Adrenal gland (tissue), 12 donors: ENCODE measurements around the gene IL36B. TPM values are rescaled to one million over a fixed set of nuclear protein-coding genes. Genes with fewer than 3 reads are reported as not detected.

Experiments
- DNase-seq, 7 donors: peaks; one replicate each; pipeline ENCODE4 v3.0.0-alpha.2; 2019 to 2020
- H3K27ac ChIP-seq, 5 donors: fragments of 200-600 bp; sonication (generic) in 4 of 5; 1 replicate in 3 of 5; 2 replicates in 2 of 5; pipeline versions ENCODE4 v1.5.1 to v1.8.0; 2016 to 2020; ENCODE audit warnings: mild to moderate bottlenecking in 1 of 5
- H3K27me3 ChIP-seq: fragments of 200-600 bp; 2 replicates; pipeline ENCODE4 v1.8.0; 2021
- H3K36me3 ChIP-seq, 2 donors: fragments of 200-600 bp; replicated peaks in 1 of 2; 1 replicate in 1 of 2; 2 replicates in 1 of 2; pipeline versions ENCODE4 v1.5.1 to v1.8.0; 2018 to 2022
- H3K4me1 ChIP-seq, 2 donors: fragments of 200-600 bp; replicated peaks in 1 of 2; 1 replicate in 1 of 2; 2 replicates in 1 of 2; pipeline versions ENCODE4 v1.5.1 to v1.8.0; 2018 to 2021
- H3K4me3 ChIP-seq, 4 donors: fragments of 200-600 bp; sonication (generic) in 3 of 4; one replicate each; pipeline ENCODE4 v1.5.1; 2016 to 2018
- H3K9me3 ChIP-seq, 3 donors: fragments of 200-600 bp; sonication (generic) in 1 of 3; replicated peaks in 1 of 3; 1 replicate in 2 of 3; 2 replicates in 1 of 3; pipeline versions ENCODE4 v1.5.1 to v1.8.0; 2016 to 2021
- POLR2A ChIP-seq, 2 donors: fragments of 450-650 bp; IDR thresholded peaks; one replicate each; pipeline ENCODE4 v1.6.1; 2017; ENCODE audit warnings: antibody characterized with exemption in 2 of 2, mild to moderate bottlenecking in 2 of 2, moderate library complexity in 1 of 2
- WGBS, 4 donors: extraction: QIAGEN DNeasy Blood & Tissue Kit in 2 of 4; methylation state at CpG; one replicate each; pipeline versions ENCODE4 v1.1.5 to v1.1.7; 2013 to 2017; 5-methylcytosine and 5-hydroxymethylcytosine counted together
- intact Hi-C, 2 donors: fragments of 100-400 bp; cut with DNase I; formaldehyde crosslinking; loops; one replicate each; pipeline versions ENCODE4 v1.14.1 to v1.15.0; 2022 to 2023
- polyA plus RNA-seq, 3 donors: library from polyadenylated mRNA; stranded (reverse); fragments of 200-250 nt in 2 of 3; fragments of 350-450 nt in 1 of 3; fragmentation: Illumina TruSeq in 1 of 3; extraction: RNeasy Lipid Tissue Mini Kit (QIAGEN cat#74804) in 1 of 3; gene quantifications; one replicate each; pipeline ENCODE4 v1.2.3, GENCODE V29; 2013 to 2014
- total RNA-seq, 9 donors: library from RNA; depleted of rRNA in 4 of 9; stranded (reverse); fragments of >200 nt in 4 of 9; fragments of 120-200 nt in 1 of 9; fragmentation: NEBNext Ultra II Directional in 1 of 9; extraction: Animal tissue kit (Norgen Biotek cat#: 25700) in 1 of 9; gene quantifications; one replicate each; pipeline versions ENCODE4 v1.1.0 to v1.2.4, GENCODE V29; 2013 to 2023
- TF ChIP-seq, protein P1 (sequence below), 6 experiments: fragments of 450-650 bp in 4 of 6; fragments of 200-600 bp in 2 of 6; sonication (generic) in 1 of 6; IDR thresholded peaks; 1 replicate in 5 of 6; 2 replicates in 1 of 6; pipeline versions ENCODE4 v1.5.1 to v1.8.0; 2016 to 2021; ENCODE audit warnings: antibody characterized with exemption in 6 of 6, mild to moderate bottlenecking in 2 of 6, moderate library complexity in 1 of 6
- donor health status: healthy with polysubstance abuse.
- donor health status: Bipolar disorder and iron deficiency.
- donor health status: DM: yes; HTN: yes; CAD: no.
- donor health status: DM: no; HTN: no; CAD: no.
- donor health status: DM: no; HTN: no; CAD: no.
- donor health status: DM: yes; HTN: yes; CAD: no.

Gene IL36B
- total and polyA plus RNA-seq, 12 donors: not detected

DNA sequence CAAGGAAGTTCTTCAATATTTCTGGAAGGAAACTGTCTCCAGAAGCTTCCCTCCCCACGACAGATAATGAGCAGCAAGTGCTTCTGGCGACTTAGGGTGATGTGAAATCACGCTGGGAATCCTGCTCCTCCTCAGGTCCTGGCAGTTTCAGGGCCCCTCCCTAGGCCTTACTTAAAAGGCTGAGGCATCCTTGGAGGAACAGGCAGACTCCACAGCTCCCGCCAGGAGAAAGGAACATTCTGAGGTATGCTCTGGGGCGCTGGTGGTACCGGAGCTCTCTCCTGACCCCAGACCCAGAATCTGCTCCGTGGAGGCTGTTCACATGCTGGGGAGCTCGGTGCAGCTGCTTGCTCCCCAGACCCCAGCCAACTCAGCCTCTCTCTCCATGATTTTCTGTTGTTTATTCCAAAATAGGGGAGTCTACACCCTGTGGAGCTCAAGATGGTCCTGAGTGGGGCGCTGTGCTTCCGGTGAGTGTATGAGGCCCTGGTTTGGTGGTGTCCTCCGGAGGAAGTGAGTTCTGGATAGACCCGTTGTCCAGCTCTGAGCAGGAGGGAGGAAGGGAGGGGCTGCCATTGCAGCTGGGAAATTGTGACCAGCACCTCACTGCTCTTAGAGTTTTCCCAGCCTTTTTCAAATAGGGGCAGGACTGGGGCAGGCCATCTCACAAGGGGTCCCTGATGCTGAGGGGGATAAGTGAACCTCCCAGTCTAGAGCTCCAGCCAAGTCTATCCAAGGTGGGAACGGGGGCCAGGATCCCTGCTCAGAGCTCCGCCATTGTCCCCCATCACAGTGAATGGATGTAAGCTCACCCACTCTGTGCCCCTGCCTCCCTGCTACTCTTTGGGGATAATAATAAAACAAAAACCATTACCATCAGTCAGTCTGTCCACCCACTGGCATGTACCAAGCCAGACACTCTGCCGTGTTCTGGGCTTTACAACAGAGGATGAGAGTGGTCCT lies 6.6 kb upstream of the IL36B start, which contains the start of gene IL36RN:
Gene IL36RN (plus strand): TSS at position 201 of the 963 bp plus-strand sequence. CDS start 241 bp downstream, at position 442.
- TF ChIP-seq, protein P1, sequence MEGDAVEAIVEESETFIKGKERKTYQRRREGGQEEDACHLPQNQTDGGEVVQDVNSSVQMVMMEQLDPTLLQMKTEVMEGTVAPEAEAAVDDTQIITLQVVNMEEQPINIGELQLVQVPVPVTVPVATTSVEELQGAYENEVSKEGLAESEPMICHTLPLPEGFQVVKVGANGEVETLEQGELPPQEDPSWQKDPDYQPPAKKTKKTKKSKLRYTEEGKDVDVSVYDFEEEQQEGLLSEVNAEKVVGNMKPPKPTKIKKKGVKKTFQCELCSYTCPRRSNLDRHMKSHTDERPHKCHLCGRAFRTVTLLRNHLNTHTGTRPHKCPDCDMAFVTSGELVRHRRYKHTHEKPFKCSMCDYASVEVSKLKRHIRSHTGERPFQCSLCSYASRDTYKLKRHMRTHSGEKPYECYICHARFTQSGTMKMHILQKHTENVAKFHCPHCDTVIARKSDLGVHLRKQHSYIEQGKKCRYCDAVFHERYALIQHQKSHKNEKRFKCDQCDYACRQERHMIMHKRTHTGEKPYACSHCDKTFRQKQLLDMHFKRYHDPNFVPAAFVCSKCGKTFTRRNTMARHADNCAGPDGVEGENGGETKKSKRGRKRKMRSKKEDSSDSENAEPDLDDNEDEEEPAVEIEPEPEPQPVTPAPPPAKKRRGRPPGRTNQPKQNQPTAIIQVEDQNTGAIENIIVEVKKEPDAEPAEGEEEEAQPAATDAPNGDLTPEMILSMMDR (IDR thresholded peaks at IDR 0.05): no peak
- TF ChIP-seq POLR2A (IDR thresholded peaks at IDR 0.05): no peak
- peaks cover 4% of the 10 kb centered on the region for H3K27me3 ChIP-seq
- H3K4me1 ChIP-seq: no peaks in the 10 kb centered on the region
- H3K27ac ChIP-seq: no peak within 1 kb of the TSS
- DNase-seq: no peak
- no peaks in the 10 kb centered on the region for H3K9me3 ChIP-seq
- H3K4me3 ChIP-seq: no peak within 1 kb of the TSS
- intact Hi-C loops: no loop called here
- WGBS, 4 donors: 77 to 83% (median 79%) methylated on average over 12 to 15 of the region's 15 CpGs
- H3K36me3 ChIP-seq: no peaks in the 10 kb centered on the region

DNA sequence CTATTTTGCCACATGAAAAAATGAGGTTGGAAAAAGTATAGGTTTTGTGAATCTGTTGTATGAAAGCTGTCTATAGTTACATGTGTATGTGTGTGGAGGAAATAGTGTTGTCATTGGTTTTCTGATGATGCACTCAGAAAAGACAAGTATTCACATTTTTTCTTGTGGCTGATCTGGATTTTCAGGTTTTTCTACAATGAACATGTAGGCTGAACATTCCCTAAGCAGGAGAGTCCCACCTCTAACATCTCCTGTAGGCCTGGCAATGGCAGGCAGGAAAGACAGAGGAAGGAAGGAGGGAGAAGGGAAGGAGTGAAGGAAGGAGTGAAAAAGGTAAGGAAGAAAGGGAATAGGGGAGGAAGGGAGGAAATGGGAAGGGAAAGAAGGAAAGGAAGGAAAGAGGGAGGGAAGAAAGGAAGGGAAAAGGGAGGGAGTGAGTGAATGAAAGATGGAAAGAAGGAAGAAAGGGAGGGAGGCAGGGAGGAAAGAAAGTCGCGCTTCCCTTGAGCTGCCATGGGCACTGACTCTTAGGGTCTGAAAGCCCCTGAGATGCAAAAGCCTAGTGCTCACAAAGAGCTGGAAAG lies 5.8 kb upstream of the IL36B start:
- Histone ChIP-seq H3K36me3 (no peaks in the 10 kb centered on the region), H3K4me1 (no peaks in the 10 kb centered on the region), H3K4me3 (no peak overlapping the region), H3K27ac (no peak overlapping the region), H3K9me3 (no peaks in the 10 kb centered on the region), H3K27me3 (peaks cover 4% of the 10 kb centered on the region)
- intact Hi-C loops: no loop called here
- DNase-seq: no peak
- 47 to 69% (median 59%) methylated on average over 2 of the region's 2 CpGs for WGBS, 4 donors
- no peak for TF ChIP-seq POLR2A (IDR thresholded peaks at IDR 0.05)
- TF ChIP-seq, protein P1 (IDR thresholded peaks at IDR 0.05): no peak

DNA sequence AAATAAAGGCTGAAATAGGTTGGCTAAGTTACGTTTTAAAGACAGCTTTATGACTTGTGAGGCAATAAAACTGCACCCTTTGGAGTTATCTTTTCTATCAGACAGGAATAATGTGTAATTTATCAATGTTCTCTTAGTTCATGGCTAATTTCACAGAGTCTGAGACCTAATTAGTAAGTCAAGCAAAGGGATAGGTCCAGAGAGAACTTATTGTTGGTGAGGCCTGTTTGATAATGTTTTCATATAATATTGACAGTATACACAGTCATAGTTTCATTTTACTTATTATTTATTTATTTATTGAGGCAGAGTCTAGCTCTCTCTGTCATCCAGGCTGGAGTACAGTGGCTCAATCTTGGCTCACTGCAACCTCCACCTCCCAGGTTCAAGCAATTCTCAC lies 4.5 kb upstream of the IL36B start:
- TF ChIP-seq POLR2A (IDR thresholded peaks at IDR 0.05): no peak
- Histone ChIP-seq H3K27ac (no peak overlapping the region), H3K4me3 (no peak overlapping the region), H3K4me1 (no peaks in the 10 kb centered on the region), H3K36me3 (no peaks in the 10 kb centered on the region), H3K27me3 (peaks cover 3% of the 10 kb centered on the region), H3K9me3 (no peaks in the 10 kb centered on the region)
- no peak for DNase-seq
- intact Hi-C loops: no loop called here
- WGBS, 4 donors: 62 to 74% (median 66%) methylated on average over 1 of the region's 1 CpG

DNA sequence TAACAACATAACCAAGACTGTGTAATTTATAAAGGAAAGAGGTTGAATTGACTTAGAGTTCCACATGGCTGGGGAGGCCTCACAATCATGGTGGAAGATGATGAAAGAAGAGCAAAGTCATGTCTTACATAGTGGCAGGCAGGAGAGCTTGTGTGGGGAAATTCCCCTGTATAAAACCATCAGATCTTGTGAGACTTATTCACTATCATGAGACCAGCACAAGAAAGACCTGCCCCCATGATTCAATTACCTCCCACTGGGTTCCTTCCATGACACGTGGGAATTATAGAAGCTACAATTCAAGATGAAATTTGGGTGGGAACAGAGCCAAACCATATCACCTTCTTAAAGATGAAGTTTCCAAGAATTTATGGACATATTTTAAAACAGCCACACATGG lies 3.9 kb upstream of the IL36B start:
- no peak for DNase-seq
- H3K4me1 ChIP-seq: no peaks in the 10 kb centered on the region
- 43 to 76% (median 69%) methylated on average over 1 of the region's 1 CpG for WGBS, 4 donors
- no peaks in the 10 kb centered on the region for H3K27me3 ChIP-seq
- H3K4me3 ChIP-seq: no peak overlapping the region
- no peak overlapping the region for H3K27ac ChIP-seq
- intact Hi-C loops: no loop called here
- H3K9me3 ChIP-seq: no peaks in the 10 kb centered on the region
- TF ChIP-seq, protein P1 (IDR thresholded peaks at IDR 0.05): no peak
- TF ChIP-seq POLR2A (IDR thresholded peaks at IDR 0.05): no peak
- H3K36me3 ChIP-seq: no peaks in the 10 kb centered on the region
